HEK293 (cell line): ENCODE measurements around the gene TMEM176B.

ENCODE experiments used
- CTCF ChIP-seq: fragments of 450-650 bp; formaldehyde crosslinking; IDR thresholded peaks from 2 replicates; pipeline ENCODE4 v1.5.1; 2016; ENCODE audit warnings: missing biosample characterization, missing genetic modification characterization
- KLF16 ChIP-seq: fragments of 450-650 bp; formaldehyde crosslinking; IDR thresholded peaks from 2 replicates; pipeline ENCODE4 v1.5.1; 2017; ENCODE audit warnings: missing biosample characterization, missing genetic modification characterization
- RBAK ChIP-seq: fragments of 450-650 bp; formaldehyde crosslinking; IDR thresholded peaks from 2 replicates; pipeline ENCODE4 v1.5.1; 2016; ENCODE audit warnings: missing biosample characterization, missing genetic modification characterization
- SP2 ChIP-seq: fragments of 450-650 bp; formaldehyde crosslinking; IDR thresholded peaks from 2 replicates; pipeline ENCODE4 v1.5.1; 2016; ENCODE audit warnings: missing biosample characterization, missing genetic modification characterization
- ZBTB48 ChIP-seq: fragments of 450-650 bp; formaldehyde crosslinking; IDR thresholded peaks from 2 replicates; pipeline ENCODE4 v1.5.1; 2016; ENCODE audit warnings: missing biosample characterization, missing genetic modification characterization
- ZFP3 ChIP-seq: fragments of 450-650 bp; formaldehyde crosslinking; IDR thresholded peaks from 2 replicates; pipeline ENCODE4 v1.5.1; 2016; ENCODE audit warnings: low read depth, missing biosample characterization, missing genetic modification characterization
- ZNF292 ChIP-seq: fragments of 450-650 bp; formaldehyde crosslinking; IDR thresholded peaks from 2 replicates; pipeline ENCODE4 v1.5.1; 2016; ENCODE audit warnings: low read depth, missing biosample characterization, missing genetic modification characterization, borderline replicate concordance
- ZNF324 ChIP-seq: fragments of 450-650 bp; formaldehyde crosslinking; IDR thresholded peaks from 2 replicates; pipeline ENCODE4 v1.5.1; 2016; ENCODE audit warnings: missing biosample characterization, missing genetic modification characterization
- ZNF48 ChIP-seq: fragments of 450-650 bp; formaldehyde crosslinking; IDR thresholded peaks from 2 replicates; pipeline ENCODE4 v1.5.1; 2016; ENCODE audit warnings: missing biosample characterization, missing genetic modification characterization
- ZNF704 ChIP-seq: fragments of 450-650 bp; formaldehyde crosslinking; IDR thresholded peaks from 2 replicates; pipeline ENCODE4 v1.5.1; 2016; ENCODE audit warnings: missing biosample characterization, missing genetic modification characterization
- TF ChIP-seq, protein P1 (sequence below): fragments of 450-650 bp; formaldehyde crosslinking; IDR thresholded peaks from 2 replicates; pipeline ENCODE4 v1.5.1; 2016; ENCODE audit warnings: missing biosample characterization, missing genetic modification characterization

DNA sequence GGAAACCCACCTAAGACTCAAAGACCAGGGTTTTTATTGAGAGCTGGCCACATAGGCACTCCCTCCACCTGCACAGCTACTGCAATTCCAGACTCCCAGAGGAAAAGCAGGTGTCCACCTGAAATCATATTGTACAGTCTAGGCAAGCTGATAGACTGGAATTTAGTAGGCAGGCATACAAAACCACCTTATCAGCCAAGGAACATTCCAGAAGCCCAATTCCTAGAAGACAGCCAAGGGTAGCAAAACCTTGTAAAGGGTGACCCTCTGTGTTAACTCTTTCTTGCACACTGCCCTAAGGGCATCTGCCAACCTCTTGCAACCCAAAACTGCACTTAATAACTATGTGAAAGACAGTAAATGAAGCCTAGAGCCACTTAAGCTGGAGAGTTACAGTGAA, 5.7 kb upstream of the TMEM176B start:
- TF ChIP-seq CTCF (tag by site-specific recombination) (no peak), KLF16 (no peak), RBAK (tag by site-specific recombination) (no peak), ZNF48 (tag by site-specific recombination) (no peak), ZNF704 (tag by site-specific recombination) (no peak), ZNF292 (tag by site-specific recombination) (no peak), ZNF324 (tag by site-specific recombination) (no peak), ZFP3 (tag by site-specific recombination) (no peak), SP2 (tag by site-specific recombination) (no peak), ZBTB48 (tag by site-specific recombination) (no peak)
- TF ChIP-seq, protein P1, sequence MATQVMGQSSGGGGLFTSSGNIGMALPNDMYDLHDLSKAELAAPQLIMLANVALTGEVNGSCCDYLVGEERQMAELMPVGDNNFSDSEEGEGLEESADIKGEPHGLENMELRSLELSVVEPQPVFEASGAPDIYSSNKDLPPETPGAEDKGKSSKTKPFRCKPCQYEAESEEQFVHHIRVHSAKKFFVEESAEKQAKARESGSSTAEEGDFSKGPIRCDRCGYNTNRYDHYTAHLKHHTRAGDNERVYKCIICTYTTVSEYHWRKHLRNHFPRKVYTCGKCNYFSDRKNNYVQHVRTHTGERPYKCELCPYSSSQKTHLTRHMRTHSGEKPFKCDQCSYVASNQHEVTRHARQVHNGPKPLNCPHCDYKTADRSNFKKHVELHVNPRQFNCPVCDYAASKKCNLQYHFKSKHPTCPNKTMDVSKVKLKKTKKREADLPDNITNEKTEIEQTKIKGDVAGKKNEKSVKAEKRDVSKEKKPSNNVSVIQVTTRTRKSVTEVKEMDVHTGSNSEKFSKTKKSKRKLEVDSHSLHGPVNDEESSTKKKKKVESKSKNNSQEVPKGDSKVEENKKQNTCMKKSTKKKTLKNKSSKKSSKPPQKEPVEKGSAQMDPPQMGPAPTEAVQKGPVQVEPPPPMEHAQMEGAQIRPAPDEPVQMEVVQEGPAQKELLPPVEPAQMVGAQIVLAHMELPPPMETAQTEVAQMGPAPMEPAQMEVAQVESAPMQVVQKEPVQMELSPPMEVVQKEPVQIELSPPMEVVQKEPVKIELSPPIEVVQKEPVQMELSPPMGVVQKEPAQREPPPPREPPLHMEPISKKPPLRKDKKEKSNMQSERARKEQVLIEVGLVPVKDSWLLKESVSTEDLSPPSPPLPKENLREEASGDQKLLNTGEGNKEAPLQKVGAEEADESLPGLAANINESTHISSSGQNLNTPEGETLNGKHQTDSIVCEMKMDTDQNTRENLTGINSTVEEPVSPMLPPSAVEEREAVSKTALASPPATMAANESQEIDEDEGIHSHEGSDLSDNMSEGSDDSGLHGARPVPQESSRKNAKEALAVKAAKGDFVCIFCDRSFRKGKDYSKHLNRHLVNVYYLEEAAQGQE (tag by site-specific recombination): no peak
